ENCODE results near the gene CCDC88C. TPM values are rescaled to one million over a fixed set of nuclear protein-coding genes. Genes with fewer than 3 reads are reported as not detected.

CCDC88C gene
- polyA plus RNA-seq, 1 donor (not counting 4 experiments of a cell fraction or from before 2014, with no cell fraction given), result 2.4 TPM

- no peak overlapping the region for H2AFZ ChIP-seq (ENCODE audit: control insufficient read depth, low read length)
- no peak for FAIRE-seq
- H3K27me3 ChIP-seq (ENCODE audit: control insufficient read depth, extremely low read depth, insufficient read depth, low read length), result no peaks in the 10 kb centered on the region
- H3K4me3 ChIP-seq (ENCODE audit: control insufficient read depth in 2 of 3, extremely low read depth in 1 of 3, insufficient read depth in 2 of 3, low read depth in 1 of 3, low read length in 3 of 3), result no peak overlapping the region
- H3K4me1 ChIP-seq (ENCODE audit: control insufficient read depth, extremely low read depth, insufficient read depth, low read length), result no peaks in the 10 kb centered on the region
- DNase-seq (ENCODE audit: low read depth, low spot score), result no peak
- H3K36me3 ChIP-seq (ENCODE audit: control insufficient read depth in 2 of 2, extremely low read depth in 1 of 2, insufficient read depth in 2 of 2, low read length in 2 of 2), result peaks cover 0 to 3% of the 10 kb centered on the region in 2 experiments
- TF ChIP-seq CTCF (optimal IDR thresholded peaks at IDR 0.05 in 1 of 3, IDR thresholded peaks at IDR 0.05 in 1 of 3, conservative IDR thresholded peaks at IDR 0.05 in 1 of 3; ENCODE audit: extremely low read depth in 1 of 3, insufficient read depth in 2 of 3, low read length in 3 of 3) (no peak), EZH2 (IDR thresholded peaks at IDR 0.05; ENCODE audit: low read length) (no peak)
- H3K4me2 ChIP-seq (ENCODE audit: control insufficient read depth, extremely low read depth, insufficient read depth, low read depth, low read length), result no peak overlapping the region
- no peak overlapping the region for H3K9ac ChIP-seq (ENCODE audit: control insufficient read depth, extremely low read depth, insufficient read depth, low read length)
- H4K20me1 ChIP-seq (ENCODE audit: control insufficient read depth, extremely low read depth, insufficient read depth, low read length), result no peaks in the 10 kb centered on the region
- no peaks in the 10 kb centered on the region for H3K9me1 ChIP-seq (ENCODE audit: control insufficient read depth, extremely low read depth, insufficient read depth, low read length)
- dilution Hi-C loops (cut with MboI; ENCODE audit: extremely low pct_ligation_motif_present, low sequenced_read_pairs), result loop anchor here (25.0 kb wide), 2 partner anchors 132 to 382 kb away; no protein-coding TSS in a partner anchor
- H3K79me2 ChIP-seq (ENCODE audit: control insufficient read depth, insufficient read depth, low read length), result no peaks in the 10 kb centered on the region
- H3K27ac ChIP-seq (ENCODE audit: control insufficient read depth, insufficient read depth, low read length), result no peak overlapping the region
- no peaks in the 10 kb centered on the region for H3K9me3 ChIP-seq (ENCODE audit: control insufficient read depth, low read depth, low read length)
These were observed 123.5 kb downstream of the CCDC88C start for GRCh38 chr14:91294153-91294552.

- H2AFZ ChIP-seq (ENCODE audit: control insufficient read depth, low read length), result no peak overlapping the region
- no peaks in the 10 kb centered on the region for H3K4me1 ChIP-seq (ENCODE audit: control insufficient read depth, extremely low read depth, insufficient read depth, low read length)
- H3K9ac ChIP-seq (ENCODE audit: control insufficient read depth, extremely low read depth, insufficient read depth, low read length), result no peak overlapping the region
- H3K27ac ChIP-seq (ENCODE audit: control insufficient read depth, insufficient read depth, low read length), result no peak overlapping the region
- DNase-seq (ENCODE audit: low read depth, low spot score) (no peak), FAIRE-seq (no peak)
- no peaks in the 10 kb centered on the region for H3K27me3 ChIP-seq (ENCODE audit: control insufficient read depth, extremely low read depth, insufficient read depth, low read length)
- H3K79me2 ChIP-seq (ENCODE audit: control insufficient read depth, insufficient read depth, low read length), result no peaks in the 10 kb centered on the region
- no peak overlapping the region for H3K4me2 ChIP-seq (ENCODE audit: control insufficient read depth, extremely low read depth, insufficient read depth, low read depth, low read length)
- no peak overlapping the region for H3K4me3 ChIP-seq (ENCODE audit: control insufficient read depth in 2 of 3, extremely low read depth in 1 of 3, insufficient read depth in 2 of 3, low read depth in 1 of 3, low read length in 3 of 3)
- H3K36me3 ChIP-seq (ENCODE audit: control insufficient read depth in 2 of 2, extremely low read depth in 1 of 2, insufficient read depth in 2 of 2, low read length in 2 of 2), result peaks cover 0 to 3% of the 10 kb centered on the region in 2 experiments
- H3K9me1 ChIP-seq (ENCODE audit: control insufficient read depth, extremely low read depth, insufficient read depth, low read length), result no peaks in the 10 kb centered on the region
- no peaks in the 10 kb centered on the region for H4K20me1 ChIP-seq (ENCODE audit: control insufficient read depth, extremely low read depth, insufficient read depth, low read length)
- H3K9me3 ChIP-seq (ENCODE audit: control insufficient read depth, low read depth, low read length), result no peaks in the 10 kb centered on the region
- TF ChIP-seq CTCF (optimal IDR thresholded peaks at IDR 0.05 in 1 of 3, IDR thresholded peaks at IDR 0.05 in 1 of 3, conservative IDR thresholded peaks at IDR 0.05 in 1 of 3; ENCODE audit: extremely low read depth in 1 of 3, insufficient read depth in 2 of 3, low read length in 3 of 3) (no peak), EZH2 (IDR thresholded peaks at IDR 0.05; ENCODE audit: low read length) (no peak)
- dilution Hi-C loops (cut with MboI; ENCODE audit: extremely low pct_ligation_motif_present, low sequenced_read_pairs), result loop anchor here (25.0 kb wide), 2 partner anchors 131 to 381 kb away; no protein-coding TSS in a partner anchor
These were observed 124.3 kb downstream of the CCDC88C start for GRCh38 chr14:91293281-91293680.

Measured in keratinocyte (primary cell).